Astrocyte (in vitro differentiated cells and primary cell): ENCODE measurements around the gene LIMS2.

ENCODE experiments used
- EZH2 ChIP-seq: IDR thresholded peaks from 2 replicates; pipeline ENCODE4 v1.6.1; 2012; ENCODE audit warnings: mild to moderate bottlenecking, low read length, inconsistent platforms; ENCODE audit not compliant: insufficient read depth
- TF ChIP-seq, protein P1 (sequence below): IDR thresholded peaks from 2 replicates; pipeline ENCODE4 v1.5.1; 2011; ENCODE audit warnings: low read depth, mild to moderate bottlenecking, inconsistent platforms, low read length, moderate library complexity; ENCODE audit not compliant: insufficient read depth

- TF ChIP-seq, protein P1, sequence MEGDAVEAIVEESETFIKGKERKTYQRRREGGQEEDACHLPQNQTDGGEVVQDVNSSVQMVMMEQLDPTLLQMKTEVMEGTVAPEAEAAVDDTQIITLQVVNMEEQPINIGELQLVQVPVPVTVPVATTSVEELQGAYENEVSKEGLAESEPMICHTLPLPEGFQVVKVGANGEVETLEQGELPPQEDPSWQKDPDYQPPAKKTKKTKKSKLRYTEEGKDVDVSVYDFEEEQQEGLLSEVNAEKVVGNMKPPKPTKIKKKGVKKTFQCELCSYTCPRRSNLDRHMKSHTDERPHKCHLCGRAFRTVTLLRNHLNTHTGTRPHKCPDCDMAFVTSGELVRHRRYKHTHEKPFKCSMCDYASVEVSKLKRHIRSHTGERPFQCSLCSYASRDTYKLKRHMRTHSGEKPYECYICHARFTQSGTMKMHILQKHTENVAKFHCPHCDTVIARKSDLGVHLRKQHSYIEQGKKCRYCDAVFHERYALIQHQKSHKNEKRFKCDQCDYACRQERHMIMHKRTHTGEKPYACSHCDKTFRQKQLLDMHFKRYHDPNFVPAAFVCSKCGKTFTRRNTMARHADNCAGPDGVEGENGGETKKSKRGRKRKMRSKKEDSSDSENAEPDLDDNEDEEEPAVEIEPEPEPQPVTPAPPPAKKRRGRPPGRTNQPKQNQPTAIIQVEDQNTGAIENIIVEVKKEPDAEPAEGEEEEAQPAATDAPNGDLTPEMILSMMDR = no peak
- TF ChIP-seq EZH2 = no peak
These were observed 45.7 kb downstream of the LIMS2 start for GRCh38 chr2:127629637-127630036.
